ENCODE results near the gene CCNA2. TPM values are rescaled to one million over a fixed set of nuclear protein-coding genes. Genes with fewer than 3 reads are reported as not detected.

CCNA2 gene
- 1 to 10 TPM; 3.5 to 8.1 TPM for total RNA-seq
- polyA plus RNA-seq (ENCODE audit: insufficient read length in 6 of 6): 10 to 100 TPM; 26.1 to 63.7 (median 34.5) TPM
- long read RNA-seq, donor 1, transcript CCNA2-201 (8 exons, 2,797 nt): major isoform, 21 of 49 reads
- long read RNA-seq, donor 1, partial matches to known transcripts: 28 of 49 reads
- long read RNA-seq, donor 1, other reads (novel, unspliced or antisense): 0 of 49 reads
- long read RNA-seq, donor 2, transcript CCNA2-201 (8 exons, 2,797 nt): major isoform, 13 of 30 reads
- long read RNA-seq, donor 2, partial matches to known transcripts: 17 of 30 reads
- long read RNA-seq, donor 2, other reads (novel, unspliced or antisense): 0 of 30 reads
- long read RNA-seq, donor 3, transcript CCNA2-201 (8 exons, 2,797 nt): major isoform, 11 of 67 reads
- long read RNA-seq, donor 3, partial matches to known transcripts: 34 of 67 reads
- long read RNA-seq, donor 3, other reads (novel, unspliced or antisense): 22 of 67 reads
- long read RNA-seq, donor 4, partial matches to known transcripts: 1 of 4 reads
- long read RNA-seq, donor 4, other reads (novel, unspliced or antisense): 0 of 4 reads
- long read RNA-seq, donor 5, transcript CCNA2-201 (8 exons, 2,797 nt): major isoform, 6 of 12 reads
- long read RNA-seq, donor 5, partial matches to known transcripts: 6 of 12 reads
- long read RNA-seq, donor 5, other reads (novel, unspliced or antisense): 0 of 12 reads
- long read RNA-seq, donor 6, transcript CCNA2-201 (8 exons, 2,797 nt): major isoform, 28 of 61 reads
- long read RNA-seq, donor 6, partial matches to known transcripts: 33 of 61 reads
- long read RNA-seq, donor 6, other reads (novel, unspliced or antisense): 0 of 61 reads
- long read RNA-seq, donor 7, transcript CCNA2-201 (8 exons, 2,797 nt): major isoform, 5 of 5 reads
- long read RNA-seq, donor 7, partial matches to known transcripts: 0 of 5 reads
- long read RNA-seq, donor 7, other reads (novel, unspliced or antisense): 0 of 5 reads
- long read RNA-seq, donor 8, transcript CCNA2-201 (8 exons, 2,797 nt): major isoform, 6 of 6 reads
- long read RNA-seq, donor 8, partial matches to known transcripts: 0 of 6 reads
- long read RNA-seq, donor 8, other reads (novel, unspliced or antisense): 0 of 6 reads
- long read RNA-seq, donor 9: 0 reads
- long read RNA-seq, donor 10, partial matches to known transcripts: 2 of 2 reads
- long read RNA-seq, donor 10, other reads (novel, unspliced or antisense): 0 of 2 reads
- long read RNA-seq, donor 11, partial matches to known transcripts: 59 of 72 reads
- long read RNA-seq, donor 11, other reads (novel, unspliced or antisense): 9 of 72 reads
- long read RNA-seq, donor 12, transcript CCNA2-201 (8 exons, 2,797 nt): major isoform, 5 of 5 reads
- long read RNA-seq, donor 12, partial matches to known transcripts: 0 of 5 reads
- long read RNA-seq, donor 12, other reads (novel, unspliced or antisense): 0 of 5 reads

GRCh38 chr4:121823505-121824170 is at the start of gene CCNA2:
Gene CCNA2, minus strand, starts transcription at chr4:121823883. Its CDS starts 255 bp downstream, at chr4:121823628.
- peaks cover 0 to 14% of the 10 kb centered on the region in 2 donors for H3K36me3 ChIP-seq
- intact Hi-C loops (cut with DNase I): no loop called here
- ATAC-seq: peak; percentile 100
- H3K4me3 ChIP-seq: peak within 1 kb of the TSS; percentile 58 to 76
- peak; percentile 94 to 98 (median 96) for DNase-seq
- no peaks in the 10 kb centered on the region for H3K9me3 ChIP-seq
- no peaks in the 10 kb centered on the region for H3K27me3 ChIP-seq
- TF ChIP-seq CTCF (IDR thresholded peaks at IDR 0.05): no peak
- peaks cover 0 to 26% of the 10 kb centered on the region in 2 donors for H3K4me1 ChIP-seq
- peak within 1 kb of the TSS; percentile 62 to 73 for H3K27ac ChIP-seq

GRCh38 chr4:121869841-121870822 is 46.4 kb upstream of the CCNA2 start, which contains the start of gene BBS7:
Gene BBS7, minus strand, starts transcription at chr4:121870474. Its CDS starts 161 bp downstream, at chr4:121870313.
- no peaks in the 10 kb centered on the region for H3K9me3 ChIP-seq
- H3K4me1 ChIP-seq: peaks cover 5 to 16% of the 10 kb centered on the region in 2 donors
- ATAC-seq: peak; percentile 99
- TF ChIP-seq CTCF (IDR thresholded peaks at IDR 0.05): no peak
- H3K4me3 ChIP-seq: peak within 1 kb of the TSS; percentile 83 to 88
- H3K27ac ChIP-seq: peak within 1 kb of the TSS; percentile 86 to 90
- H3K36me3 ChIP-seq: peaks cover 0 to 9% of the 10 kb centered on the region in 2 donors
- peak; percentile 98 to 99 (median 99) for DNase-seq
- H3K27me3 ChIP-seq: no peaks in the 10 kb centered on the region
- intact Hi-C loops (cut with DNase I): no loop called here

- Histone ChIP-seq H3K36me3 (peaks cover 0 to 21% of the 10 kb centered on the region in 2 donors), H3K4me3 (no peak overlapping the region), H3K4me1 (peaks cover 0 to 5% of the 10 kb centered on the region in 2 donors), H3K27me3 (no peaks in the 10 kb centered on the region), H3K27ac (no peak overlapping the region), H3K9me3 (no peaks in the 10 kb centered on the region)
- ATAC-seq (no peak), DNase-seq (no peak)
- no peak for TF ChIP-seq CTCF (IDR thresholded peaks at IDR 0.05)
- intact Hi-C loops (cut with DNase I): no loop called here
These were observed 40.1 kb upstream of the CCNA2 start for GRCh38 chr4:121863799-121864198.

- Histone ChIP-seq H3K36me3 (peaks cover 0 to 16% of the 10 kb centered on the region in 2 donors), H3K4me1 (no peaks in the 10 kb centered on the region), H3K27me3 (no peaks in the 10 kb centered on the region), H3K27ac (no peak overlapping the region), H3K4me3 (no peak overlapping the region), H3K9me3 (no peaks in the 10 kb centered on the region)
- no peak for TF ChIP-seq CTCF (IDR thresholded peaks at IDR 0.05)
- ATAC-seq (no peak), DNase-seq (no peak)
- intact Hi-C loops (cut with DNase I): no loop called here
These were observed 37.7 kb upstream of the CCNA2 start for GRCh38 chr4:121861426-121861825.
